ENCODE data around the gene SELL.
"Not testable (repeated sequence)": the region's sequence is repeated elsewhere in the genome, so short reads cannot be mapped to it uniquely, and the experiment has no call there.

Gene SELL

GRCh38 chr1:169711469-169712308 is at the start of gene SELL:
TSS of gene SELL (minus strand) at chr1:169711620. CDS start at chr1:169711498, 122 bp downstream.
- peak; percentile 70 for DNase-seq (ENCODE audit: low spot score)

GRCh38 chr1:169759038-169759437 is 47.6 kb upstream of the SELL start:
- DNase-seq (ENCODE audit: low spot score) = no peak

- no peak for DNase-seq (ENCODE audit: low spot score)
Measured at GRCh38 chr1:169753549-169753948, 42.1 kb upstream of the SELL start.

GRCh38 chr1:169750041-169750440 is 38.6 kb upstream of the SELL start:
- DNase-seq (ENCODE audit: low spot score) = no peak

- DNase-seq (ENCODE audit: low spot score) = no peak
Measured at GRCh38 chr1:169746550-169746949, 35.1 kb upstream of the SELL start.

GRCh38 chr1:169745015-169745861 is 33.8 kb upstream of the SELL start:
- DNase-seq (ENCODE audit: low spot score) = no peak

GRCh38 chr1:169741666-169742394 is 30.4 kb upstream of the SELL start:
- DNase-seq (ENCODE audit: low spot score) = peak; percentile 70

GRCh38 chr1:169739980-169740379 is 28.6 kb upstream of the SELL start:
- no peak for DNase-seq (ENCODE audit: low spot score)

- DNase-seq (ENCODE audit: low spot score) = no peak
Measured at GRCh38 chr1:169733924-169734323, 22.5 kb upstream of the SELL start, which contains the start of gene SELE. TSS of gene SELE (minus strand) at chr1:169734079. CDS start at chr1:169733612, 467 bp downstream.

- DNase-seq (ENCODE audit: low spot score) = no peak
Measured at GRCh38 chr1:169731446-169731845, 20.0 kb upstream of the SELL start.

GRCh38 chr1:169729991-169730390 is 18.6 kb upstream of the SELL start:
- DNase-seq (ENCODE audit: low spot score) = no peak

- no peak for DNase-seq (ENCODE audit: low spot score)
Measured at GRCh38 chr1:169727307-169727706, 15.9 kb upstream of the SELL start.

GRCh38 chr1:169726851-169727250 is 15.4 kb upstream of the SELL start:
- DNase-seq (ENCODE audit: low spot score) = no peak

- DNase-seq (ENCODE audit: low spot score) = no peak
Measured at GRCh38 chr1:169725930-169726329, 14.5 kb upstream of the SELL start.

GRCh38 chr1:169724168-169724567 is 12.7 kb upstream of the SELL start:
- no peak for DNase-seq (ENCODE audit: low spot score)

- no peak for DNase-seq (ENCODE audit: low spot score)
Measured at GRCh38 chr1:169723763-169724162, 12.3 kb upstream of the SELL start.

GRCh38 chr1:169722779-169723178 is 11.4 kb upstream of the SELL start:
- DNase-seq (ENCODE audit: low spot score) = no peak

GRCh38 chr1:169715100-169715499 is 3.7 kb upstream of the SELL start:
- not testable (repeated sequence) for DNase-seq (ENCODE audit: low spot score)

GRCh38 chr1:169713090-169713489 is 1.7 kb upstream of the SELL start:
- not testable (repeated sequence) for DNase-seq (ENCODE audit: low spot score)

- DNase-seq (ENCODE audit: low spot score) = no peak
Measured at GRCh38 chr1:169712309-169712631, 850 bp upstream of the SELL start.

GRCh38 chr1:169708647-169709046 is 2.8 kb downstream of the SELL start:
- no peak for DNase-seq (ENCODE audit: low spot score)

GRCh38 chr1:169707912-169708604 is 3.4 kb downstream of the SELL start:
- DNase-seq (ENCODE audit: low spot score) = no peak

Data from AG08395 (cell line).